Glutamatergic neuron (in vitro differentiated cells): ENCODE results near the gene JAK1. TPM values are rescaled to one million over a fixed set of nuclear protein-coding genes. Genes with fewer than 3 reads are reported as not detected.

Experiments
- DNase-seq: peaks from one replicate; pipeline ENCODE4 v3.0.0; 2022
- H3K27ac Mint-ChIP-seq: one replicate; pipeline ENCODE4 v1.8.0; 2020; ENCODE audit warnings: mild to moderate bottlenecking, mixed read lengths, inconsistent platforms; ENCODE audit not compliant: unreplicated experiment
- H3K27me3 Mint-ChIP-seq: one replicate; pipeline ENCODE4 v1.8.0; 2020; ENCODE audit warnings: mild to moderate bottlenecking, moderate library complexity, mixed read lengths, inconsistent platforms; ENCODE audit not compliant: unreplicated experiment
- H3K36me3 Mint-ChIP-seq: one replicate; pipeline ENCODE4 v1.8.0; 2020; ENCODE audit warnings: mild to moderate bottlenecking, mixed read lengths, inconsistent platforms; ENCODE audit not compliant: unreplicated experiment
- H3K4me1 Mint-ChIP-seq: one replicate; pipeline ENCODE4 v1.8.0; 2020; ENCODE audit warnings: mild to moderate bottlenecking, low read depth, mixed read lengths, inconsistent platforms; ENCODE audit not compliant: unreplicated experiment
- H3K4me3 Mint-ChIP-seq: one replicate; pipeline ENCODE4 v1.8.0; 2020; ENCODE audit warnings: mild to moderate bottlenecking, mixed read lengths, inconsistent platforms; ENCODE audit not compliant: unreplicated experiment
- H3K9me3 Mint-ChIP-seq: one replicate; pipeline ENCODE4 v1.8.0; 2020; ENCODE audit warnings: mild to moderate bottlenecking, moderate library complexity, mixed read lengths, inconsistent platforms; ENCODE audit not compliant: unreplicated experiment
- total RNA-seq: library from RNA; stranded (reverse); fragmentation: NEBNext Ultra II Directional; extraction: Animal tissue kit (Norgen Biotek cat#: 25700); gene quantifications from one replicate; pipeline ENCODE4 v1.2.1, GENCODE V29; 2021; ENCODE audit not compliant: unreplicated experiment
- TF ChIP-seq, protein P1 (sequence below): fragments of 200-600 bp; sonication (generic); IDR thresholded peaks from one replicate; pipeline ENCODE4 v1.5.0; 2021; ENCODE audit not compliant: partially characterized antibody, unreplicated experiment

Gene JAK1
- total RNA-seq, 1 donor from 2014 or later, result 16.9 TPM

DNA sequence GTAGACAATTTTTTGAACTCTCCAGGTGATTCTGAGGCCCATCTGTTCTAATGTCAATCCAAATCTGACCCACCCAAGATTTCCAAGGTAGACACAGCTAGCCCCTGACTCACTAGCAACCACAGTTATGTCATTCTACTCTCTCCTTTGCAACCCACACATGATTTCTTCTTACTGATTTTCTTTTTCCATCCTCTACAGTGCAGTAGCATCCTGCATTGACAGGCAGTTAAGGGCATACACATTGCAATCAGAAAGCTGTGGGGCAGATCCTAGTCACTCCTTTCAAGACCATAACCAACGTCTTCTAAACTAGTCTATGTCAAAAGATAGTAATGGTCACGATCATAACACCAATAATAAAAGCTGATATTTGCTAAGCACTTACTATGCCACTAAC is 54.2 kb downstream of the JAK1 start:
- no peak for DNase-seq
- no peak overlapping the region for H3K27ac Mint-ChIP-seq
- H3K27me3 Mint-ChIP-seq, result no peaks in the 10 kb centered on the region
- H3K4me3 Mint-ChIP-seq, result no peak overlapping the region
- peaks cover 2% of the 10 kb centered on the region for H3K9me3 Mint-ChIP-seq
- peaks cover 2% of the 10 kb centered on the region for H3K4me1 Mint-ChIP-seq
- TF ChIP-seq, protein P1, sequence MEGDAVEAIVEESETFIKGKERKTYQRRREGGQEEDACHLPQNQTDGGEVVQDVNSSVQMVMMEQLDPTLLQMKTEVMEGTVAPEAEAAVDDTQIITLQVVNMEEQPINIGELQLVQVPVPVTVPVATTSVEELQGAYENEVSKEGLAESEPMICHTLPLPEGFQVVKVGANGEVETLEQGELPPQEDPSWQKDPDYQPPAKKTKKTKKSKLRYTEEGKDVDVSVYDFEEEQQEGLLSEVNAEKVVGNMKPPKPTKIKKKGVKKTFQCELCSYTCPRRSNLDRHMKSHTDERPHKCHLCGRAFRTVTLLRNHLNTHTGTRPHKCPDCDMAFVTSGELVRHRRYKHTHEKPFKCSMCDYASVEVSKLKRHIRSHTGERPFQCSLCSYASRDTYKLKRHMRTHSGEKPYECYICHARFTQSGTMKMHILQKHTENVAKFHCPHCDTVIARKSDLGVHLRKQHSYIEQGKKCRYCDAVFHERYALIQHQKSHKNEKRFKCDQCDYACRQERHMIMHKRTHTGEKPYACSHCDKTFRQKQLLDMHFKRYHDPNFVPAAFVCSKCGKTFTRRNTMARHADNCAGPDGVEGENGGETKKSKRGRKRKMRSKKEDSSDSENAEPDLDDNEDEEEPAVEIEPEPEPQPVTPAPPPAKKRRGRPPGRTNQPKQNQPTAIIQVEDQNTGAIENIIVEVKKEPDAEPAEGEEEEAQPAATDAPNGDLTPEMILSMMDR, result no peak
- H3K36me3 Mint-ChIP-seq, result no peaks in the 10 kb centered on the region

DNA sequence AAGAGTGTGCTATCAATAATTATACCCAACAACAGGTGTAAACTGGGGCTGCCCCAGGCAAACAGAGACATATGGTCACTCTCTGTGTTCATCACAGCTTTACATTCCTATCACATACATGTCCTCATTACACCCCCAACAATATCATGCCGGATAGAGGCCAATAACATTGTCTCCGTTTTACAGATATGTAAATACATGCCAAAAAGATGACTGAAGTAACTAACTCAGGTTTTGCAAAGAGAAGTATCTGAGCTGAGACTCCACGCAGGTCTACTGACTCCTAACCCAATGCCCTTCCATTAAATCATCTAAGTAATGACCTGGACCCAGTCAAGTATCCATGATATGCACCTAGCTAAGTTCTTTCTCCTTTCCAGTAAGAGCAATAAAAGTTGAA is 55.0 kb downstream of the JAK1 start:
- TF ChIP-seq, protein P1, result no peak
- H3K27me3 Mint-ChIP-seq, result no peaks in the 10 kb centered on the region
- no peak overlapping the region for H3K4me3 Mint-ChIP-seq
- DNase-seq, result no peak
- H3K27ac Mint-ChIP-seq, result no peak overlapping the region
- no peaks in the 10 kb centered on the region for H3K36me3 Mint-ChIP-seq
- peaks cover 2% of the 10 kb centered on the region for H3K9me3 Mint-ChIP-seq
- H3K4me1 Mint-ChIP-seq, result peaks cover 2% of the 10 kb centered on the region

DNA sequence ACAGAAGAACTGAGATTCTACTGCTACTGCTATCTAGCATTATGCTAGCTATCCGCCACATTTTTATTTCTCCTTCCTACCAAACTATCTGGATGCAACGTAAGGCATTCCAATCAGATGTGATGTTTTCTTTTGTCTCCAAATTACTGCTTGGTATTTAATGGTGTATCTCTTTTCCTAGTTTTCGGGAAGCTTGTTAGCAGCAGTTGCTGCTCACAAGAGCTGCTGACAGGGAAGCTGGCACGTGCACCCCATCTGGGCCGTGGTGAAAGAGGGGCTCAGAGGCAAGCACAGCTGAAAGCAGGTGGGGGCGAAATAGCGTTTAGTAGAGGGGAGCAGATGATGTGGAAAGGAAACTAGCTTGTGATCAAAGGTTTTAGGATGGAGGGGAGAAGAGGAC is 57.3 kb downstream of the JAK1 start:
- Mint-ChIP-seq H3K4me1 (peaks cover 2% of the 10 kb centered on the region), H3K27ac (no peak overlapping the region), H3K36me3 (no peaks in the 10 kb centered on the region), H3K27me3 (no peaks in the 10 kb centered on the region), H3K9me3 (peaks cover 3% of the 10 kb centered on the region), H3K4me3 (no peak overlapping the region)
- no peak for DNase-seq
- TF ChIP-seq, protein P1, result no peak

DNA sequence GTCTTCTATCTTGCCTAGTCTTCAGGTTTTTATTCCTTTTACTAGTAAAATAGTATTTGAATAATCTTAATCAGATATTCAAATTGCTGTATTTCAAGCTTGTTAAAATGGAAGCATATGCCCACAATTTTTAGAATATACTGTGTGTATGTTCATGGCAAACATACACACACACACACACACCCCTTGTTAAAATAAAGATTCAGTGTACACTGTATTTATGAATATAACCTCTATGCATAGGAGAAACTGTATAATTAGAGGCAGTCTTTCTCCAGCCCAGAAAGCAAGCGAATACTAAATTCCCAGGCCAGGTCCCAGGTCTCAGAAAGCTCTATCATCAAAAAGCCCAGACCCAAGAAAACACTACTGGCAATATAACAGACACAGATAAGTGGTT is 57.8 kb downstream of the JAK1 start:
- H3K4me1 Mint-ChIP-seq, result peaks cover 2% of the 10 kb centered on the region
- no peaks in the 10 kb centered on the region for H3K36me3 Mint-ChIP-seq
- H3K27ac Mint-ChIP-seq, result no peak overlapping the region
- TF ChIP-seq, protein P1, result no peak
- H3K4me3 Mint-ChIP-seq, result no peak overlapping the region
- H3K9me3 Mint-ChIP-seq, result peaks cover 3% of the 10 kb centered on the region
- no peak for DNase-seq
- H3K27me3 Mint-ChIP-seq, result no peaks in the 10 kb centered on the region

DNA sequence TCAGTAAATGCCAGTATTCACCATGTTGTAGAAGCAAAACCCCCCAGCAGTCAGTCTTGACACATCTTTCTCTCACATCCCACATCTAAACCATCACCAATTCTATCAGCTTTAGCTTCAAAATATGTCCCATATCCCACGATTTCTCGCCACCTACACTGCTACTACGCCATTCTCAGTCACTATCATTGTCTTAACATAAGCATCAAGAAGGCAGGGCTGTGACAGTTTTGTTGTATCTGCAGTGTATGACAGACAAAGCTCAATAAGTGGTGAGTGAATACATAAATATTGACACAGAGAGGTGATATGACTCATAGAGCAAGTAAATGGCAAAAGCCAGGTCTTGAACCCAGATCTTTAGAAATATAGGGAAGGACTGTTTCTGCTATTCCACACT is 59.9 kb downstream of the JAK1 start:
- Mint-ChIP-seq H3K4me3 (no peak overlapping the region), H3K4me1 (peaks cover 2% of the 10 kb centered on the region), H3K27me3 (peaks cover 2% of the 10 kb centered on the region), H3K36me3 (no peaks in the 10 kb centered on the region), H3K9me3 (peaks cover 1% of the 10 kb centered on the region), H3K27ac (no peak overlapping the region)
- TF ChIP-seq, protein P1, result no peak
- DNase-seq, result no peak
